Trophoblast cell (in vitro differentiated cells and primary cell): ENCODE results near the gene NAA16.

Experiments used
- DNase-seq, 2 donors: peaks; one replicate each; pipeline ENCODE4 v3.0.0-alpha.2; 2016
- H2AFZ ChIP-seq: 2 replicates; pipeline ENCODE4 v1.6.1; 2013; ENCODE audit warnings: low read length, moderate library complexity, mild to moderate bottlenecking; ENCODE audit not compliant: insufficient read depth, poor library complexity
- H2AK5ac ChIP-seq: 2 replicates; pipeline ENCODE4 v1.6.1; 2013; ENCODE audit warnings: mild to moderate bottlenecking, low read length
- H2BK120ac ChIP-seq: 2 replicates; pipeline ENCODE4 v1.6.1; 2013; ENCODE audit warnings: low read length, mild to moderate bottlenecking, moderate library complexity; ENCODE audit not compliant: insufficient read depth, poor library complexity
- H2BK12ac ChIP-seq: 2 replicates; pipeline ENCODE4 v1.6.1; 2013; ENCODE audit warnings: mild to moderate bottlenecking, low read length, moderate library complexity
- H2BK5ac ChIP-seq: 2 replicates; pipeline ENCODE4 v1.6.1; 2013; ENCODE audit warnings: low read length, low read depth, moderate library complexity, mild to moderate bottlenecking; ENCODE audit not compliant: poor library complexity
- H3K14ac ChIP-seq: 2 replicates; pipeline ENCODE4 v1.6.1; 2013; ENCODE audit warnings: mild to moderate bottlenecking, low read length
- H3K18ac ChIP-seq: 2 replicates; pipeline ENCODE4 v1.6.1; 2013; ENCODE audit warnings: mild to moderate bottlenecking, low read length
- H3K23ac ChIP-seq: 2 replicates; pipeline ENCODE4 v1.6.1; 2013; ENCODE audit warnings: low read length
- H3K27ac ChIP-seq: 2 replicates; pipeline ENCODE4 v1.5.1; 2013; ENCODE audit warnings: low read depth, mild to moderate bottlenecking, inconsistent platforms, low read length, moderate library complexity
- H3K27me3 ChIP-seq: 2 replicates; pipeline ENCODE4 v1.6.1; 2013; ENCODE audit warnings: inconsistent platforms, mild to moderate bottlenecking, low read length, moderate library complexity; ENCODE audit not compliant: insufficient read depth
- H3K36me3 ChIP-seq, 2 experiments: 1 replicate in 1 of 2; 2 replicates in 1 of 2; pipeline ENCODE4 v1.6.1; 2013; ENCODE audit warnings: low read length in 2 of 2, mild to moderate bottlenecking in 2 of 2, moderate library complexity in 1 of 2; ENCODE audit not compliant: insufficient read depth in 2 of 2, control insufficient read depth in 1 of 2
- H3K4ac ChIP-seq: 2 replicates; pipeline ENCODE4 v1.6.1; 2013; ENCODE audit warnings: low read depth, mild to moderate bottlenecking, low read length, moderate library complexity
- H3K4me1 ChIP-seq, 2 experiments: 1 replicate in 1 of 2; 2 replicates in 1 of 2; pipeline ENCODE4 v1.6.1; 2013; ENCODE audit warnings: low read length in 2 of 2, mild to moderate bottlenecking in 2 of 2, moderate library complexity in 1 of 2; ENCODE audit not compliant: insufficient read depth in 2 of 2, control insufficient read depth in 1 of 2
- H3K4me2 ChIP-seq: 2 replicates; pipeline ENCODE4 v1.6.1; 2013; ENCODE audit warnings: inconsistent platforms, mild to moderate bottlenecking, low read length, moderate library complexity
- H3K4me3 ChIP-seq: 2 replicates; pipeline ENCODE4 v1.5.1; 2013; ENCODE audit warnings: mild to moderate bottlenecking, low read depth, low read length, inconsistent platforms
- H3K79me1 ChIP-seq: one replicate; pipeline ENCODE4 v1.6.1; 2013; ENCODE audit warnings: low read length
- H3K79me2 ChIP-seq: 2 replicates; pipeline ENCODE4 v1.6.1; 2013; ENCODE audit warnings: low read length, mild to moderate bottlenecking; ENCODE audit not compliant: control insufficient read depth, insufficient read depth, poor library complexity
- H3K9ac ChIP-seq: 2 replicates; pipeline ENCODE4 v1.6.1; 2013; ENCODE audit warnings: mild to moderate bottlenecking, low read length
- H3K9me3 ChIP-seq: 2 replicates; pipeline ENCODE4 v1.6.1; 2013; ENCODE audit warnings: low read depth, mild to moderate bottlenecking, control low read depth, inconsistent platforms, low read length; ENCODE audit not compliant: insufficient read depth
- H4K12ac ChIP-seq: 2 replicates; pipeline ENCODE4 v1.6.1; 2013; ENCODE audit warnings: low read depth, mild to moderate bottlenecking, low read length, moderate library complexity
- H4K8ac ChIP-seq: 2 replicates; pipeline ENCODE4 v1.6.1; 2013; ENCODE audit warnings: low read depth, mild to moderate bottlenecking, low read length, moderate library complexity
- H4K91ac ChIP-seq: one replicate; pipeline ENCODE4 v1.6.1; 2013; ENCODE audit warnings: low read depth, mild to moderate bottlenecking, low read length, moderate library complexity
- WGBS: extraction: QIAGEN DNeasy Blood & Tissue Kit; methylation state at CpG from one replicate; pipeline ENCODE4 v1.1.7; 2013; ENCODE audit warnings: missing lambda C conversion rate; ENCODE audit not compliant: insufficient read length, insufficient coverage; ENCODE audit errors: extremely low coverage; 5-methylcytosine and 5-hydroxymethylcytosine counted together

Gene NAA16

GRCh38 chr13:41411522-41411921, 100.5 kb downstream of the NAA16 start:
- Histone ChIP-seq H3K14ac (no peak overlapping the region), H3K23ac (no peak overlapping the region), H3K4me3 (no peak overlapping the region), H4K91ac (no peak overlapping the region), H2AFZ (no peak overlapping the region), H3K36me3 (no peaks in the 10 kb centered on the region), H3K27ac (no peak overlapping the region), H3K4me1 (no peaks in the 10 kb centered on the region), H2AK5ac (no peak overlapping the region), H3K9me3 (no peaks in the 10 kb centered on the region), H3K4me2 (no peak overlapping the region), H2BK5ac (no peak overlapping the region), H3K4ac (no peak overlapping the region), H2BK12ac (no peak overlapping the region), H2BK120ac (no peak overlapping the region), H4K12ac (no peak overlapping the region), H3K18ac (no peak overlapping the region), H4K8ac (no peak overlapping the region), H3K9ac (no peak overlapping the region), H3K79me1 (no peaks in the 10 kb centered on the region), H3K79me2 (no peaks in the 10 kb centered on the region), H3K27me3 (no peaks in the 10 kb centered on the region)
- WGBS, result no CpG with 5 or more reads among the region's 5 CpGs
- peak in 1 of 2 donors; percentile 29 for DNase-seq

DNA sequence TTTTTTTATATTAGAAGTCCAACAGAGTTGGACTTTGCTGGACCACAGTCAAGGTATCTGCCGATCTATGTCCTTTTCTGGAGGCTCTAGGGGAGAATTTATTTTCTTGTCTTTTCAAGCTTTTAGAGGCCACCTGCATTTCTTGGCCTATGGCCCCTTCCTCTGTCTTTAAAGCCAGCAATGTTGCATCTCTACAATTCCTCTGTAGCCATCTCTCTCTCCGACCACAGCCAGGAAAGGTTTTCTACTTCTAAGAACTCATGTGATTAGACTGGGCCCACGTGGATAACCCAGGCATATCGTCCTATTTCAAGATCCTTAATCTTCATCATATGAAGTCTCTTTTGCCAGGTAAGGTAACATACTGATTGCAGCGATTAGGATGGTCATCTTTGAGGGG, 102.8 kb downstream of the NAA16 start:
- H3K9me3 ChIP-seq, result no peaks in the 10 kb centered on the region
- no peaks in the 10 kb centered on the region for H3K79me1 ChIP-seq
- no peak overlapping the region for H4K91ac ChIP-seq
- H2BK5ac ChIP-seq, result no peak overlapping the region
- no peak overlapping the region for H3K4me2 ChIP-seq
- H2BK120ac ChIP-seq, result no peak overlapping the region
- no peak overlapping the region for H2AK5ac ChIP-seq
- no CpG with 5 or more reads among the region's 5 CpGs for WGBS
- no peak overlapping the region for H3K4me3 ChIP-seq
- H3K27ac ChIP-seq, result no peak overlapping the region
- H3K23ac ChIP-seq, result no peak overlapping the region
- no peak overlapping the region for H3K18ac ChIP-seq
- no peak overlapping the region for H4K8ac ChIP-seq
- no peak overlapping the region for H2AFZ ChIP-seq
- no peak for DNase-seq
- no peaks in the 10 kb centered on the region for H3K36me3 ChIP-seq
- no peak overlapping the region for H2BK12ac ChIP-seq
- H3K9ac ChIP-seq, result no peak overlapping the region
- no peaks in the 10 kb centered on the region for H3K79me2 ChIP-seq
- no peaks in the 10 kb centered on the region for H3K4me1 ChIP-seq
- no peak overlapping the region for H3K14ac ChIP-seq
- H4K12ac ChIP-seq, result no peak overlapping the region
- H3K4ac ChIP-seq, result no peak overlapping the region
- peaks cover 3% of the 10 kb centered on the region for H3K27me3 ChIP-seq

DNA sequence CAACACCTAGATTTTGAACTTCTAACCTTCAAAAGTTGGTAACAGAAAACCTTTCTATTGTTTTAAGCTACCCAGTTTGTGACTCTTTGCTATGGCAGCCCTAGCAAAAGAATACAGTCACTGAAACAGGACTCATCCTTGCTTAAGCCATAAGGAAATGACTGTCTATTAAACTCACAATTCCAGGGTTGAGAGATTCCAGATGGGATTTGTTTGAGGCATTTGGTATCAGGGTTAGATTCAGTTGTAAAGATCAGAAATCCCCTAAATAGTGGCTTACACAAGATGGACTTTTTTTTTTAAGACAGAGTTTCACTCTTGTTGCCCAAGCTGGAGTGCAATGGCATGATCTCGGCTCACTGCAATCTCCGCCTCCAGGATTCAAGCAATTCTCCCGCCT, 105.2 kb downstream of the NAA16 start:
- no peak overlapping the region for H2AK5ac ChIP-seq
- peaks cover 3% of the 10 kb centered on the region for H3K27me3 ChIP-seq
- no peak overlapping the region for H2BK120ac ChIP-seq
- H3K23ac ChIP-seq, result no peak overlapping the region
- no peaks in the 10 kb centered on the region for H3K9me3 ChIP-seq
- H2BK12ac ChIP-seq, result no peak overlapping the region
- no peaks in the 10 kb centered on the region for H3K4me1 ChIP-seq
- no peak overlapping the region for H3K18ac ChIP-seq
- no peak overlapping the region for H3K4me2 ChIP-seq
- no peaks in the 10 kb centered on the region for H3K79me2 ChIP-seq
- H3K36me3 ChIP-seq, result no peaks in the 10 kb centered on the region
- H3K27ac ChIP-seq, result no peak overlapping the region
- peak in 1 of 2 donors; percentile 18 for DNase-seq
- no peak overlapping the region for H4K91ac ChIP-seq
- H3K4me3 ChIP-seq, result no peak overlapping the region
- WGBS, result no CpG with 5 or more reads among the region's 3 CpGs
- no peak overlapping the region for H3K14ac ChIP-seq
- no peaks in the 10 kb centered on the region for H3K79me1 ChIP-seq
- no peak overlapping the region for H4K8ac ChIP-seq
- H4K12ac ChIP-seq, result no peak overlapping the region
- no peak overlapping the region for H2AFZ ChIP-seq
- H2BK5ac ChIP-seq, result no peak overlapping the region
- no peak overlapping the region for H3K4ac ChIP-seq
- H3K9ac ChIP-seq, result no peak overlapping the region

- no peaks in the 10 kb centered on the region for H3K79me2 ChIP-seq
- no peak overlapping the region for H4K8ac ChIP-seq
- H3K9me3 ChIP-seq, result no peaks in the 10 kb centered on the region
- no peak overlapping the region for H4K12ac ChIP-seq
- H3K23ac ChIP-seq, result no peak overlapping the region
- peaks cover 3% of the 10 kb centered on the region for H3K27me3 ChIP-seq
- H2BK5ac ChIP-seq, result no peak overlapping the region
- no peak overlapping the region for H3K14ac ChIP-seq
- no peak overlapping the region for H2AK5ac ChIP-seq
- no peak overlapping the region for H3K4me3 ChIP-seq
- H3K36me3 ChIP-seq, result no peaks in the 10 kb centered on the region
- no peak overlapping the region for H3K18ac ChIP-seq
- H3K27ac ChIP-seq, result no peak overlapping the region
- no peaks in the 10 kb centered on the region for H3K79me1 ChIP-seq
- no peak overlapping the region for H2BK12ac ChIP-seq
- no peak overlapping the region for H3K4me2 ChIP-seq
- H3K4me1 ChIP-seq, result peaks cover 0 to 7% of the 10 kb centered on the region in 2 experiments
- no peak overlapping the region for H3K4ac ChIP-seq
- no CpG with 5 or more reads among the region's 5 CpGs for WGBS
- peak in 1 of 2 donors; percentile 46 for DNase-seq
- H2BK120ac ChIP-seq, result no peak overlapping the region
- H3K9ac ChIP-seq, result no peak overlapping the region
- no peak overlapping the region for H4K91ac ChIP-seq
- no peak overlapping the region for H2AFZ ChIP-seq
Measured at GRCh38 chr13:41418027-41418426, 107.0 kb downstream of the NAA16 start.
